Astrocyte of the hippocampus (primary cell): ENCODE measurements around the gene AHCYL2.
"Not testable (repeated sequence)": the region's sequence is repeated elsewhere in the genome, so short reads cannot be mapped to it uniquely, and the experiment has no call there.

ENCODE experiments used
- DNase-seq: peaks from one replicate; pipeline ENCODE4 v3.0.0; 2011; ENCODE audit warnings: low read depth, low spot score

AHCYL2 gene

GRCh38 chr7:129244220-129244619, 19.4 kb downstream of the AHCYL2 start:
- no peak for DNase-seq

GRCh38 chr7:129245533-129245932, 20.7 kb downstream of the AHCYL2 start:
- no peak for DNase-seq

GRCh38 chr7:129247087-129247486, 22.3 kb downstream of the AHCYL2 start:
- no peak for DNase-seq

- no peak for DNase-seq
Observed at GRCh38 chr7:129252128-129252527, 27.3 kb downstream of the AHCYL2 start.

GRCh38 chr7:129252603-129253002, 27.8 kb downstream of the AHCYL2 start:
- not testable (repeated sequence) for DNase-seq

- DNase-seq: no peak
Observed at GRCh38 chr7:129255800-129256199, 31.0 kb downstream of the AHCYL2 start.

GRCh38 chr7:129256221-129256620, 31.4 kb downstream of the AHCYL2 start:
- no peak for DNase-seq

GRCh38 chr7:129257168-129257567, 32.3 kb downstream of the AHCYL2 start:
- DNase-seq: no peak

- DNase-seq: peak; percentile 90
Observed at GRCh38 chr7:129258649-129259389, 34.0 kb downstream of the AHCYL2 start.

- peak; percentile 88 for DNase-seq
Observed at GRCh38 chr7:129262324-129262723, 37.5 kb downstream of the AHCYL2 start.

GRCh38 chr7:129263168-129263567, 38.3 kb downstream of the AHCYL2 start:
- DNase-seq: no peak

- no peak for DNase-seq
Observed at GRCh38 chr7:129264534-129264933, 39.7 kb downstream of the AHCYL2 start.

GRCh38 chr7:129265328-129265727, 40.5 kb downstream of the AHCYL2 start:
- no peak for DNase-seq

- DNase-seq: no peak
Observed at GRCh38 chr7:129266181-129266580, 41.4 kb downstream of the AHCYL2 start.

- no peak for DNase-seq
Observed at GRCh38 chr7:129270077-129270476, 45.2 kb downstream of the AHCYL2 start.

GRCh38 chr7:129271500-129272355, 46.9 kb downstream of the AHCYL2 start:
- peak; percentile 79 for DNase-seq

- no peak for DNase-seq
Observed at GRCh38 chr7:129273936-129274335, 49.1 kb downstream of the AHCYL2 start.

GRCh38 chr7:129277629-129278028, 52.8 kb downstream of the AHCYL2 start:
- DNase-seq: no peak

GRCh38 chr7:129278688-129279087, 53.9 kb downstream of the AHCYL2 start:
- DNase-seq: no peak

GRCh38 chr7:129279757-129280156, 54.9 kb downstream of the AHCYL2 start:
- no peak for DNase-seq

GRCh38 chr7:129281163-129281562, 56.3 kb downstream of the AHCYL2 start:
- no peak for DNase-seq

GRCh38 chr7:129282865-129283264, 58.0 kb downstream of the AHCYL2 start:
- no peak for DNase-seq

- no peak for DNase-seq
Observed at GRCh38 chr7:129283936-129284335, 59.1 kb downstream of the AHCYL2 start.
